DMS114 treated with DMSO at 0.1 percent for 48 hours (cell line): ENCODE measurements around the gene CCDC184.

Experiments
- DNase-seq: peaks from one replicate; lab custom pipeline; 2025; ENCODE audit not compliant: unreplicated experiment; lab: John Stamatoyannopoulos, UW

CCDC184 gene

GRCh38 chr12:48177982-48178381, 5.5 kb upstream of the CCDC184 start:
- no peak for DNase-seq

- no peak for DNase-seq
Observed at GRCh38 chr12:48179466-48179865, 4.0 kb upstream of the CCDC184 start.

- DNase-seq: no peak
Observed at GRCh38 chr12:48180424-48180823, 3.0 kb upstream of the CCDC184 start.

- DNase-seq: no peak
Observed at GRCh38 chr12:48180857-48181495, 2.5 kb upstream of the CCDC184 start.

GRCh38 chr12:48182631-48183030, 813 bp upstream of the CCDC184 start:
- DNase-seq: no peak

GRCh38 chr12:48183876-48184548, 568 bp downstream of the CCDC184 start:
- no peak for DNase-seq

GRCh38 chr12:48184549-48184922, 1.1 kb downstream of the CCDC184 start:
- no peak for DNase-seq

- DNase-seq: no peak
Observed at GRCh38 chr12:48185181-48185919, 1.9 kb downstream of the CCDC184 start.

GRCh38 chr12:48187916-48188695, 4.7 kb downstream of the CCDC184 start:
- DNase-seq: no peak

- peak; percentile 68 for DNase-seq
Observed at GRCh38 chr12:48189331-48190125, 6.1 kb downstream of the CCDC184 start.

GRCh38 chr12:48191096-48191495, 7.7 kb downstream of the CCDC184 start:
- no peak for DNase-seq

GRCh38 chr12:48192861-48193260, 9.4 kb downstream of the CCDC184 start:
- no peak for DNase-seq

GRCh38 chr12:48193623-48194022, 10.2 kb downstream of the CCDC184 start:
- DNase-seq: no peak

- DNase-seq: no peak
Observed at GRCh38 chr12:48194799-48195201, 11.4 kb downstream of the CCDC184 start.

GRCh38 chr12:48197549-48197970, 14.1 kb downstream of the CCDC184 start:
- peak; percentile 24 for DNase-seq

GRCh38 chr12:48197971-48198671, 14.7 kb downstream of the CCDC184 start:
- peak; percentile 85 for DNase-seq

GRCh38 chr12:48198672-48198971, 15.2 kb downstream of the CCDC184 start:
- DNase-seq: no peak

- DNase-seq: no peak
Observed at GRCh38 chr12:48198985-48199384, 15.5 kb downstream of the CCDC184 start.

GRCh38 chr12:48199774-48200221, 16.4 kb downstream of the CCDC184 start:
- DNase-seq: no peak

- DNase-seq: no peak
Observed at GRCh38 chr12:48201091-48201490, 17.6 kb downstream of the CCDC184 start.
